HEK293 (cell line): ENCODE data around the gene CYB5D1.

Experiments
- CTCF ChIA-PET: fragments of 350-600 bp; formaldehyde crosslinking; extraction: SDS; loops from one replicate; lab custom pipeline; 2021; ENCODE audit warnings: antibody characterized with exemption; lab: Yijun Ruan, JAX
- POLR2A ChIA-PET: fragments of 300-600 bp; formaldehyde crosslinking; extraction: SDS; loops from one replicate; lab custom pipeline; 2020; ENCODE audit warnings: antibody characterized with exemption, inconsistent platforms; lab: Yijun Ruan, JAX
- H3K27ac ChIP-seq: fragments of 200-500 bp; sonication (Bioruptor generic); 2 replicates; pipeline ENCODE4 v1.5.1; 2014; ENCODE audit warnings: low read depth, low read length, control low read depth, inconsistent platforms; ENCODE audit errors: extremely low read depth
- H3K36me3 ChIP-seq, 2 experiments: fragments of 200-500 bp in 1 of 2; sonication (Bioruptor generic) in 1 of 2; 1 replicate in 1 of 2; 2 replicates in 1 of 2; pipeline ENCODE4 v1.5.1; 2014 to 2017; ENCODE audit warnings: inconsistent platforms in 2 of 2, low read length in 2 of 2; ENCODE audit not compliant: control insufficient read depth in 2 of 2, insufficient read depth in 1 of 2
- H3K4me1 ChIP-seq: fragments of 200-500 bp; sonication (Bioruptor generic); 2 replicates; pipeline ENCODE4 v1.5.1; 2014; ENCODE audit warnings: mild to moderate bottlenecking, low read length, inconsistent platforms; ENCODE audit not compliant: control insufficient read depth, insufficient read depth
- H3K4me3 ChIP-seq: 2 replicates; pipeline ENCODE4 v1.5.1; 2011; ENCODE audit warnings: low read depth, mild to moderate bottlenecking, control low read depth, low read length, moderate library complexity
- H3K9me3 ChIP-seq: fragments of 200-500 bp; sonication (Bioruptor generic); 2 replicates; pipeline ENCODE4 v1.5.1; 2014; ENCODE audit warnings: low read depth, low read length, inconsistent platforms; ENCODE audit not compliant: control insufficient read depth, insufficient read depth
- HOXD13 ChIP-seq: sonication (generic); formaldehyde crosslinking; IDR thresholded peaks from 2 replicates; pipeline ENCODE4 v1.8.0; 2022; ENCODE audit warnings: missing genetic modification reagents, borderline replicate concordance
- REST ChIP-seq: fragments of 450-650 bp; formaldehyde crosslinking; IDR thresholded peaks from 2 replicates; pipeline ENCODE4 v1.5.1; 2016; ENCODE audit warnings: missing biosample characterization, missing genetic modification characterization
- SETDB1 ChIP-seq: IDR thresholded peaks from one replicate; pipeline ENCODE4 v1.6.1; 2017; ENCODE audit warnings: mild to moderate bottlenecking, low read length, moderate library complexity, mixed read lengths; ENCODE audit not compliant: insufficient read length
- ZBTB10 ChIP-seq: fragments of 450-650 bp; formaldehyde crosslinking; IDR thresholded peaks from 2 replicates; pipeline ENCODE4 v1.5.1; 2016; ENCODE audit warnings: missing biosample characterization, missing genetic modification characterization
- ZFHX2 ChIP-seq: fragments of 450-650 bp; formaldehyde crosslinking; conservative IDR thresholded peaks from 2 replicates; pipeline ENCODE4 v1.5.1; 2016; ENCODE audit warnings: missing biosample characterization, missing genetic modification characterization
- ZIC2 ChIP-seq: fragments of 450-650 bp; formaldehyde crosslinking; IDR thresholded peaks from 2 replicates; pipeline ENCODE4 v1.5.1; 2016; ENCODE audit warnings: missing biosample characterization, missing genetic modification characterization
- ZNF138 ChIP-seq: fragments of 450-650 bp; formaldehyde crosslinking; IDR thresholded peaks from 2 replicates; pipeline ENCODE4 v1.5.1; 2016; ENCODE audit warnings: missing biosample characterization, missing genetic modification characterization, borderline replicate concordance
- ZNF292 ChIP-seq: fragments of 450-650 bp; formaldehyde crosslinking; IDR thresholded peaks from 2 replicates; pipeline ENCODE4 v1.5.1; 2016; ENCODE audit warnings: low read depth, missing biosample characterization, missing genetic modification characterization, borderline replicate concordance
- ZNF362 ChIP-seq: fragments of 450-650 bp; formaldehyde crosslinking; IDR thresholded peaks from 2 replicates; pipeline ENCODE4 v1.5.1; 2016; ENCODE audit warnings: missing biosample characterization, missing genetic modification characterization
- ZNF366 ChIP-seq: fragments of 450-650 bp; formaldehyde crosslinking; conservative IDR thresholded peaks from 2 replicates; pipeline ENCODE4 v1.5.1; 2016; ENCODE audit warnings: missing biosample characterization, missing genetic modification characterization
- ZNF488 ChIP-seq: fragments of 450-650 bp; formaldehyde crosslinking; IDR thresholded peaks from 2 replicates; pipeline ENCODE4 v1.5.1; 2016; ENCODE audit warnings: missing biosample characterization, missing genetic modification characterization
- ZNF513 ChIP-seq: fragments of 450-650 bp; IDR thresholded peaks from 2 replicates; pipeline ENCODE4 v1.5.1; 2018; ENCODE audit warnings: missing biosample characterization, missing genetic modification characterization
- ZNF555 ChIP-seq: fragments of 450-650 bp; formaldehyde crosslinking; conservative IDR thresholded peaks from 2 replicates; pipeline ENCODE4 v1.5.1; 2017; ENCODE audit warnings: missing biosample characterization, mild to moderate bottlenecking, missing genetic modification characterization, inconsistent platforms
- ZNF621 ChIP-seq: fragments of 450-650 bp; formaldehyde crosslinking; IDR thresholded peaks from 2 replicates; pipeline ENCODE4 v1.5.1; 2017; ENCODE audit warnings: missing biosample characterization, missing genetic modification characterization
- ZNF623 ChIP-seq: fragments of 450-650 bp; formaldehyde crosslinking; IDR thresholded peaks from 2 replicates; pipeline ENCODE4 v1.5.1; 2016; ENCODE audit warnings: missing biosample characterization, missing genetic modification characterization
- ZNF645 ChIP-seq: fragments of 450-650 bp; formaldehyde crosslinking; IDR thresholded peaks from 2 replicates; pipeline ENCODE4; 2016; ENCODE audit warnings: missing biosample characterization, missing genetic modification characterization
- ZNF792 ChIP-seq: fragments of 450-650 bp; formaldehyde crosslinking; IDR thresholded peaks from 2 replicates; pipeline ENCODE4 v1.5.1; 2016; ENCODE audit warnings: missing biosample characterization, missing genetic modification characterization
- ZNF830 ChIP-seq: fragments of 450-650 bp; IDR thresholded peaks from 2 replicates; pipeline ENCODE4 v1.5.0; 2018; ENCODE audit warnings: missing biosample characterization, missing genetic modification characterization, low read depth, mild to moderate bottlenecking, moderate library complexity

CYB5D1 gene

GRCh38 chr17:7811251-7811650 lies 46.6 kb upstream of the CYB5D1 start (continued):
- TF ChIP-seq ZBTB10 (no peak), HOXD13 (CRISPR knock-in tag) (no peak), SETDB1 (no peak)

- TF ChIP-seq ZNF138 (tag by site-specific recombination) (no peak), ZNF621 (tag by site-specific recombination) (no peak), ZNF362 (tag by site-specific recombination) (no peak), ZFHX2 (tag by site-specific recombination) (no peak)
- Histone ChIP-seq H3K4me3 (no peak overlapping the region), H3K9me3 (no peaks in the 10 kb centered on the region), H3K4me1 (no peaks in the 10 kb centered on the region), H3K27ac (no peak overlapping the region), H3K36me3 (no peaks in the 10 kb centered on the region)
- ChIA-PET POLR2A (no interaction called here), CTCF (interaction anchor here (1.3 kb wide), 1 partner anchor 48 kb away, joined by 3 read pairs; no protein-coding TSS in a partner anchor)
These were observed 42.8 kb upstream of the CYB5D1 start for GRCh38 chr17:7814969-7815368.

GRCh38 chr17:7816926-7817642 lies 40.7 kb upstream of the CYB5D1 start:
- no peaks in the 10 kb centered on the region for H3K9me3 ChIP-seq
- no peaks in the 10 kb centered on the region for H3K4me1 ChIP-seq
- CTCF ChIA-PET: interaction anchor here (0.6 to 1.9 kb wide), 11 partner anchors 9 to 240 kb away, joined by 3 to 8 read pairs (median 4); no protein-coding TSS in a partner anchor
- TF ChIP-seq ZNF623 (tag by site-specific recombination) (no peak), HOXD13 (CRISPR knock-in tag) (no peak), ZNF366 (tag by site-specific recombination) (no peak), ZNF792 (no peak), ZNF292 (tag by site-specific recombination) (no peak), ZNF830 (tag by site-specific recombination) (no peak), ZIC2 (tag by site-specific recombination) (no peak), ZNF555 (no peak)
- H3K27ac ChIP-seq: no peak overlapping the region
- no peak overlapping the region for H3K4me3 ChIP-seq
- no peaks in the 10 kb centered on the region for H3K36me3 ChIP-seq
- POLR2A ChIA-PET: interaction anchor here (0.8 kb wide), 1 partner anchor 139 kb away, joined by 3 read pairs; no protein-coding TSS in a partner anchor

GRCh38 chr17:7817643-7817964 lies 40.2 kb upstream of the CYB5D1 start:
- ChIA-PET CTCF (interaction anchor here (0.7 to 2.3 kb wide), 4 partner anchors 9 to 224 kb away, joined by 3 to 12 read pairs (median 8); partner anchors contain the start of gene KDM6B), POLR2A (interaction anchor here (0.8 kb wide), 1 partner anchor 139 kb away, joined by 3 read pairs; no protein-coding TSS in a partner anchor)
- H3K4me1 ChIP-seq: no peaks in the 10 kb centered on the region
- H3K9me3 ChIP-seq: no peaks in the 10 kb centered on the region
- no peak overlapping the region for H3K4me3 ChIP-seq
- no peaks in the 10 kb centered on the region for H3K36me3 ChIP-seq
- H3K27ac ChIP-seq: no peak overlapping the region
- TF ChIP-seq REST (tag by site-specific recombination) (no peak), ZNF513 (tag by site-specific recombination) (no peak), ZNF645 (no peak), ZNF488 (tag by site-specific recombination) (no peak)
